ENCODE data around the gene CDC25B. TPM values are rescaled to one million over a fixed set of nuclear protein-coding genes. Genes with fewer than 3 reads are reported as not detected.

Gene CDC25B
- total and polyA plus RNA-seq, 2 of the 13 experiments (the other 11 are each of a cell fraction or from before 2014, with no cell fraction given), result 14.5 to 19.4 TPM

- TF ChIP-seq MIER3 (CRISPR knock-in tag; IDR thresholded peaks at IDR 0.05; ENCODE audit: borderline replicate concordance) (peak; percentile 96), SMARCE1 (IDR thresholded peaks at IDR 0.05; ENCODE audit: borderline replicate concordance) (no peak), DRAP1 (CRISPR knock-in tag; IDR thresholded peaks at IDR 0.05) (peak; percentile 85; the same call in 1 of the 2 replicates), SP4 (CRISPR knock-in tag; IDR thresholded peaks at IDR 0.05) (peak; percentile 81; the same call in 1 of the 2 replicates), MXI1 (IDR thresholded peaks at IDR 0.05; ENCODE audit: borderline replicate concordance, low read depth, low read length) (peak; percentile 94; the same call in 2 of the 3 replicates), ZNF83 (CRISPR knock-in tag; IDR thresholded peaks at IDR 0.05; ENCODE audit: borderline replicate concordance) (0 out of 2 replicates have a peak, but pooled peaks have one; percentile 69), HNF1B (CRISPR knock-in tag; IDR thresholded peaks at IDR 0.05) (peak; percentile 97), ZFX (CRISPR knock-in tag; IDR thresholded peaks at IDR 0.05; ENCODE audit: low read depth) (peak; percentile 99), ZNF333 (CRISPR knock-in tag; IDR thresholded peaks at IDR 0.05; ENCODE audit: borderline replicate concordance) (no peak; the same call in 1 of the 2 replicates), ZNF768 (CRISPR knock-in tag; IDR thresholded peaks at IDR 0.05) (peak; percentile 89), ZSCAN12 (CRISPR knock-in tag; IDR thresholded peaks at IDR 0.05) (peak; percentile 95; the same call in 1 of the 2 replicates), ZNF180 (CRISPR knock-in tag; IDR thresholded peaks at IDR 0.05; ENCODE audit: borderline replicate concordance, low read depth) (peak; percentile 55; the same call in 1 of the 2 replicates), THAP8 (CRISPR knock-in tag; IDR thresholded peaks at IDR 0.05; ENCODE audit: borderline replicate concordance) (no peak; the same call in 1 of the 2 replicates), MLX (CRISPR knock-in tag; IDR thresholded peaks at IDR 0.05) (peak; percentile 94), ZNF687 (CRISPR knock-in tag; IDR thresholded peaks at IDR 0.05) (peak; percentile 100), MAZ (IDR thresholded peaks at IDR 0.05; ENCODE audit: borderline replicate concordance, low read depth, low read length) (peak; percentile 92; the same call in 1 of the 2 replicates), MAZ (CRISPR knock-in tag; IDR thresholded peaks at IDR 0.05; ENCODE audit: low read depth) (peak; percentile 92), ZNF75D (CRISPR knock-in tag; IDR thresholded peaks at IDR 0.05; ENCODE audit: borderline replicate concordance) (no peak), NFKB2 (CRISPR knock-in tag; IDR thresholded peaks at IDR 0.05; ENCODE audit: borderline replicate concordance) (peak; percentile 99), ZNF564 (CRISPR knock-in tag; IDR thresholded peaks at IDR 0.05) (0 out of 2 replicates have a peak, but pooled peaks have one; percentile 17), JUND (CRISPR knock-in tag; IDR thresholded peaks at IDR 0.05) (peak; percentile 96)
These were observed 15.6 kb downstream of the CDC25B start (continued) for GRCh38 chr20:3811467-3812258.

Data from HepG2 (cell line).